OCI-LY7 (cell line): Measurements from ENCODE around the gene SRCAP. TPM values are rescaled to one million over a fixed set of nuclear protein-coding genes. Genes with fewer than 3 reads are reported as not detected.

Source experiments
- BruUV-seq: library from RNA; stranded (reverse); fragments of 400-500 nt; replicated peaks from 2 replicates; lab custom pipeline; 2021; lab: Mats Ljungman, UMichigan
- CTCF ChIA-PET: fragments of 300-600 bp; sonication (Branson Sonifier 250); formaldehyde crosslinking; loops from one replicate; lab custom pipeline; 2022; ENCODE audit warnings: antibody characterized with exemption; ENCODE audit not compliant: unreplicated experiment; lab: Charles Lee
- POLR2A ChIA-PET: fragments of 300-600 bp; sonication (Branson Sonifier 250); formaldehyde crosslinking; loops from one replicate; lab custom pipeline; 2022; ENCODE audit warnings: antibody characterized with exemption; lab: Charles Lee
- DNase-seq: peaks from one replicate; pipeline ENCODE4 v3.0.0-alpha.2; 2015; ENCODE audit warnings: low spot score
- H2AFZ ChIP-seq: fragments of 200-600 bp; sonication (generic), shearing (Covaris generic); 2 replicates; pipeline ENCODE4 v1.6.1; 2014; ENCODE audit warnings: mild to moderate bottlenecking, antibody characterized with exemption, low read length, moderate library complexity
- H3K27ac ChIP-seq: fragments of 200-600 bp; sonication (generic); 2 replicates; pipeline ENCODE4 v1.5.1; 2014; ENCODE audit warnings: mixed run types, low read depth, mild to moderate bottlenecking, moderate library complexity, low read length, inconsistent platforms; ENCODE audit not compliant: poor library complexity, severe bottlenecking
- H3K36me3 ChIP-seq: fragments of 200-600 bp; sonication (generic); 2 replicates; pipeline ENCODE4 v1.6.1; 2014; ENCODE audit warnings: mild to moderate bottlenecking, antibody characterized with exemption, low read length, moderate library complexity, mixed read lengths; ENCODE audit not compliant: insufficient read depth
- H3K4me1 ChIP-seq: fragments of 200-600 bp; sonication (generic); 2 replicates; pipeline ENCODE4 v1.5.1; 2014; ENCODE audit warnings: mild to moderate bottlenecking, low read length; ENCODE audit not compliant: insufficient read depth, poor library complexity, severe bottlenecking
- H3K4me2 ChIP-seq: fragments of 200-600 bp; sonication (generic); 2 replicates; pipeline ENCODE4 v1.6.1; 2014; ENCODE audit warnings: mild to moderate bottlenecking, low read length
- H3K4me3 ChIP-seq: fragments of 200-600 bp; sonication (generic); 2 replicates; pipeline ENCODE4 v1.5.1; 2014; ENCODE audit warnings: mild to moderate bottlenecking, low read depth, low read length; ENCODE audit not compliant: poor library complexity, severe bottlenecking
- H3K79me2 ChIP-seq: fragments of 200-600 bp; sonication (generic); 2 replicates; pipeline ENCODE4 v1.6.1; 2016; ENCODE audit warnings: low read depth, mild to moderate bottlenecking, low read length, moderate library complexity, mixed read lengths; ENCODE audit not compliant: insufficient read depth
- H3K9me2 ChIP-seq: fragments of 200-600 bp; sonication (generic); 2 replicates; pipeline ENCODE4 v1.6.1; 2016; ENCODE audit warnings: mild to moderate bottlenecking, low read length, mixed read lengths; ENCODE audit not compliant: insufficient read depth
- H3K9me3 ChIP-seq: fragments of 200-600 bp; sonication (generic); 2 replicates; pipeline ENCODE4 v1.6.1; 2014; ENCODE audit warnings: mild to moderate bottlenecking, mixed run types, low read length, mixed read lengths
- H4K20me1 ChIP-seq: fragments of 200-600 bp; sonication (generic); 2 replicates; pipeline ENCODE4 v1.6.1; 2014; ENCODE audit warnings: mild to moderate bottlenecking, antibody characterized with exemption, low read length, moderate library complexity, mixed read lengths; ENCODE audit not compliant: insufficient read depth
- CTCF ChIP-seq: fragments of 200-600 bp; sonication (generic); conservative IDR thresholded peaks from 2 replicates; pipeline ENCODE4 v1.5.1; 2014; ENCODE audit warnings: mild to moderate bottlenecking, antibody characterized with exemption, low read length, moderate library complexity, mixed read lengths
- EZH2phosphoT487 ChIP-seq: fragments of 200-600 bp; sonication (generic); IDR thresholded peaks from 2 replicates; pipeline ENCODE4 v1.6.1; 2018; ENCODE audit warnings: low read depth, borderline replicate concordance, mild to moderate bottlenecking, mixed run types, antibody characterized with exemption, low read length, moderate library complexity, mixed read lengths
- intact Hi-C: fragments of 100-400 bp; cut with micrococcal nuclease; formaldehyde crosslinking; loops from one replicate; pipeline ENCODE4 v1.10.0; 2022; ENCODE audit not compliant: unreplicated experiment
- total RNA-seq, 2 experiments: library from RNA; depleted of rRNA in 1 of 2; stranded (reverse); fragments of >200 nt in 1 of 2; shearing (Covaris generic) in 1 of 2; gene quantifications; 2 replicates each; pipeline ENCODE4 v1.2.3, GENCODE V29; 2014 to 2022

The SRCAP gene
- total RNA-seq, 2 experiments from 2014 or later = 41.8 to 93.7 TPM

- Histone ChIP-seq H3K36me3 (peaks cover 69% of the 10 kb centered on the region), H3K4me2 (peak overlapping the region; percentile 95), H3K9me2 (no peaks in the 10 kb centered on the region), H3K4me3 (peak overlapping the region; percentile 84), H3K79me2 (peaks cover 20% of the 10 kb centered on the region; the same call in 1 of the 2 replicates), H3K4me1 (peaks cover 45% of the 10 kb centered on the region), H4K20me1 (no peaks in the 10 kb centered on the region), H3K9me3 (no peaks in the 10 kb centered on the region), H3K27ac (peak overlapping the region; percentile 57), H2AFZ (peak overlapping the region; percentile 65; the same call in 1 of the 2 replicates)
- no peak for DNase-seq
- TF ChIP-seq CTCF = no peak
- no peak for TF ChIP-seq EZH2phosphoT487
- POLR2A ChIA-PET = interaction anchor here (0.6 to 1.0 kb wide), 3 partner anchors 10 to 419 kb away, joined by 3 to 5 read pairs (median 3); partner anchors contain the start of genes FUS and PHKG2
- intact Hi-C loops = no loop called here
- CTCF ChIA-PET = interaction anchor here (0.6 to 0.7 kb wide), 2 partner anchors 64 to 241 kb away, joined by 3 to 8 read pairs; no protein-coding TSS in a partner anchor
- BruUV-seq = TSS peak; percentile 49
Measured at GRCh38 chr16:30760577-30761426, 61.8 kb downstream of the SRCAP start.

- H3K4me2 ChIP-seq = peak overlapping the region; percentile 95
- H3K4me3 ChIP-seq = peak overlapping the region; percentile 84
- ChIA-PET CTCF (no interaction called here), POLR2A (no interaction called here)
- peak; percentile 83 for DNase-seq
- intact Hi-C loops = no loop called here
- peaks cover 20% of the 10 kb centered on the region; the same call in 1 of the 2 replicates for H3K79me2 ChIP-seq
- H2AFZ ChIP-seq = peak overlapping the region; percentile 65; the same call in 1 of the 2 replicates
- H4K20me1 ChIP-seq = no peaks in the 10 kb centered on the region
- H3K4me1 ChIP-seq = peaks cover 45% of the 10 kb centered on the region
- H3K36me3 ChIP-seq = peaks cover 69% of the 10 kb centered on the region
- no TSS peak for BruUV-seq
- peak overlapping the region; percentile 57 for H3K27ac ChIP-seq
- TF ChIP-seq CTCF (no peak), EZH2phosphoT487 (no peak)
- H3K9me2 ChIP-seq = no peaks in the 10 kb centered on the region
- H3K9me3 ChIP-seq = no peaks in the 10 kb centered on the region
Measured at GRCh38 chr16:30761427-30761927, 62.5 kb downstream of the SRCAP start.
